ENCODE measurements around the gene STMN3. TPM values are rescaled to one million over a fixed set of nuclear protein-coding genes. Genes with fewer than 3 reads are reported as not detected.

STMN3 gene
- total RNA-seq, 1 experiment from 2014 or later, result 27.9 TPM

DNA sequence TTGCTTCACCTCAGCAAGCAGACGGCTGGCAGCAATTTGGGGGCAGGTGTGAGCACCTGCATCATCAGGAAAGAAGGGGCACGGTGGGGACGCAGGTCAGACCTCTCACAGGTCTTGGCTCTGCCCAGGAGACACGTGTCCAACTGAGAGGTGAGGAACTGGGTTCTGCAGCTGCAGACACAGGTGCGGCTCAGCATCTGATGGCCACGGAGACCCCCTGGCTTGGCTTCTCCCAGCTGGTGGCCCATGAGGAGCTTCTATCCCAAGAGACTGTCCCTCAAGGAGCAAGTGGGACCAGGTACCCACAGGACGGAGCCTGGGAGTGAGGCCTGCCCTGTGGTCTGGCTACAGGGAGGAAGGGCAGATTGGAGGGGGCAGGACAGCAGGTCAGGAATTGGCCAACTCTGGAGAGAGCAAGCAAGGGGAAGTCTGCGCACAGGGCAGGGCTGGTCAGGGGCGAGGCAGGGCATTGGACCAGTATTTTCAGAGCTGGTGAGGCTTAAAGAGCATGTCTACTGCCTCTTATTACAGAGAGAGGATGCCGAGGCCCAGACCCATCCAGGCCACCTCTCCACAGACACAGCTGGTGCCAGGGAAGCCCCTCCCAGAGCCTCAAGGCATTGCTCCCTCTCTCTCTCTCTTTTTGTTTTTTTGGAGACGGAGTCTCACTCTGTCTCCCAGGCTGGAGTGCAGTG, 4.2 kb downstream of the STMN3 start:
- ChIA-PET CTCF (interaction anchor here (0.7 to 0.9 kb wide), 2 partner anchors 22 to 1548 kb away, joined by 3 read pairs; partner anchors contain the start of gene GMEB2), POLR2A (no interaction called here)
- Histone ChIP-seq H3K36me3 (ENCODE audit: control insufficient read depth, insufficient read depth, low read length) (no peaks in the 10 kb centered on the region), H3K27me3 (replicated peaks; ENCODE audit: control insufficient read depth, insufficient read depth, low read length) (no peaks in the 10 kb centered on the region), H3K4me3 (ENCODE audit: low read depth, low read length) (no peak overlapping the region), H3K9me3 (no peaks in the 10 kb centered on the region), H3K4me1 (peaks cover 5% of the 10 kb centered on the region)
- Mint-ChIP-seq H3K4me3 (ENCODE audit: unreplicated experiment) (no peak overlapping the region), H3K9me3 (ENCODE audit: unreplicated experiment) (no peaks in the 10 kb centered on the region), H3K27ac (ENCODE audit: unreplicated experiment) (no peak overlapping the region), H3K27me3 (ENCODE audit: insufficient read depth, unreplicated experiment) (peaks cover 4% of the 10 kb centered on the region), H3K36me3 (ENCODE audit: insufficient read depth, unreplicated experiment) (peaks cover 10% of the 10 kb centered on the region), H3K4me1 (ENCODE audit: low read depth, unreplicated experiment) (peaks cover 7% of the 10 kb centered on the region)
- TF ChIP-seq CTCF (IDR thresholded peaks at IDR 0.05; ENCODE audit: insufficient read depth in 1 of 2, low read depth in 1 of 2, low read length in 1 of 2, severe bottlenecking in 1 of 2, unreplicated experiment in 1 of 2), result no peak
- no peak for DNase-seq
- intact Hi-C loops (cut with micrococcal nuclease; ENCODE audit: unreplicated experiment), result no loop called here
- BruUV-seq (replicated peaks), result no TSS peak

DNA sequence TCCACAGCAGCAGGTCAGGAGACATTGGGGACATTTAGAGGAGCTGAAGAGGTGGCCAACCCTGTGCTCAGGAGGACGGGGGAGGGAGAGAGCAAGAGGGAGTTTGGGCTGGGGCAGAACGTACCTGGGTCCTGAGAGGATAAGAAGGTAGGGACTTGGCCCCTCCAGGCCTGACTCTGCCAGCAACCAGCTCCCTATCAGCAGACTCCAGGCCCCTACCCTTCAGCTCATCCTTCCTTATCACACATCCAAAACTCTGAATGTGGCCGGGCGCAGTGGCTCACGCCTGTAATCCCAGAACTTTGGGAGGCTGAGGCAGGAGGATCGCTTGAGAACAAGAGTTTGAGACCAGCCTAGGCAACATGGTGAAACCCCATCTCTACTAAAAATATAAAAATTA, 5.0 kb downstream of the STMN3 start:
- H3K27me3 ChIP-seq (replicated peaks; ENCODE audit: control insufficient read depth, insufficient read depth, low read length), result no peaks in the 10 kb centered on the region
- H3K9me3 ChIP-seq, result no peaks in the 10 kb centered on the region
- ChIA-PET POLR2A (interaction anchor here (0.5 kb wide), 1 partner anchor 128 kb away, joined by 3 read pairs; no protein-coding TSS in a partner anchor), CTCF (interaction anchor here (0.6 to 0.9 kb wide), 3 partner anchors 10 to 1547 kb away, joined by 3 read pairs; partner anchors contain the start of genes GMEB2 and RTEL1)
- Mint-ChIP-seq H3K27me3 (ENCODE audit: insufficient read depth, unreplicated experiment) (peaks cover 4% of the 10 kb centered on the region), H3K36me3 (ENCODE audit: insufficient read depth, unreplicated experiment) (peaks cover 11% of the 10 kb centered on the region), H3K27ac (ENCODE audit: unreplicated experiment) (no peak overlapping the region), H3K4me1 (ENCODE audit: low read depth, unreplicated experiment) (peaks cover 10% of the 10 kb centered on the region), H3K4me3 (ENCODE audit: unreplicated experiment) (no peak overlapping the region), H3K9me3 (ENCODE audit: unreplicated experiment) (no peaks in the 10 kb centered on the region)
- DNase-seq, result no peak
- no peak for TF ChIP-seq CTCF (IDR thresholded peaks at IDR 0.05; ENCODE audit: insufficient read depth in 1 of 2, low read depth in 1 of 2, low read length in 1 of 2, severe bottlenecking in 1 of 2, unreplicated experiment in 1 of 2)
- H3K4me1 ChIP-seq, result peaks cover 14% of the 10 kb centered on the region
- no TSS peak for BruUV-seq (replicated peaks)
- intact Hi-C loops (cut with micrococcal nuclease; ENCODE audit: unreplicated experiment), result no loop called here
- H3K4me3 ChIP-seq (ENCODE audit: low read depth, low read length), result no peak overlapping the region
- no peaks in the 10 kb centered on the region for H3K36me3 ChIP-seq (ENCODE audit: control insufficient read depth, insufficient read depth, low read length)

- no peak for DNase-seq
- Mint-ChIP-seq H3K27ac (ENCODE audit: unreplicated experiment) (no peak overlapping the region), H3K4me1 (ENCODE audit: low read depth, unreplicated experiment) (peaks cover 8% of the 10 kb centered on the region), H3K9me3 (ENCODE audit: unreplicated experiment) (no peaks in the 10 kb centered on the region), H3K36me3 (ENCODE audit: insufficient read depth, unreplicated experiment) (peaks cover 19% of the 10 kb centered on the region), H3K4me3 (ENCODE audit: unreplicated experiment) (no peak overlapping the region), H3K27me3 (ENCODE audit: insufficient read depth, unreplicated experiment) (no peaks in the 10 kb centered on the region)
- POLR2A ChIA-PET, result interaction anchor here (0.6 kb wide), 1 partner anchor 125 kb away, joined by 3 read pairs; no protein-coding TSS in a partner anchor
- Histone ChIP-seq H3K9me3 (no peaks in the 10 kb centered on the region), H3K4me3 (ENCODE audit: low read depth, low read length) (no peak overlapping the region), H3K4me1 (peaks cover 21% of the 10 kb centered on the region), H3K27me3 (replicated peaks; ENCODE audit: control insufficient read depth, insufficient read depth, low read length) (no peaks in the 10 kb centered on the region), H3K36me3 (ENCODE audit: control insufficient read depth, insufficient read depth, low read length) (no peaks in the 10 kb centered on the region)
- intact Hi-C loops (cut with micrococcal nuclease; ENCODE audit: unreplicated experiment), result no loop called here
- CTCF ChIA-PET, result interaction anchor here (0.6 kb wide), 1 partner anchor 432 kb away, joined by 3 read pairs; no protein-coding TSS in a partner anchor
- no TSS peak for BruUV-seq (replicated peaks)
- TF ChIP-seq CTCF (IDR thresholded peaks at IDR 0.05; ENCODE audit: insufficient read depth in 1 of 2, low read depth in 1 of 2, low read length in 1 of 2, severe bottlenecking in 1 of 2, unreplicated experiment in 1 of 2), result no peak
These were observed 8.0 kb downstream of the STMN3 start for GRCh38 chr20:63645218-63645617.

All from Caco-2 (cell line).